ENCODE data around the gene DHX9.
"Not testable (repeated sequence)": the region's sequence is repeated elsewhere in the genome, so short reads cannot be mapped to it uniquely, and the experiment has no call there.

DHX9 gene

GRCh38 chr1:182897696-182898095, 58.5 kb downstream of the DHX9 start:
- no peak for DNase-seq

- not testable (repeated sequence) for DNase-seq
Observed at GRCh38 chr1:182901946-182902345, 62.8 kb downstream of the DHX9 start.

- DNase-seq = no peak
Observed at GRCh38 chr1:182905321-182905720, 66.2 kb downstream of the DHX9 start.

- DNase-seq = no peak
Observed at GRCh38 chr1:182909578-182909977, 70.4 kb downstream of the DHX9 start.

- DNase-seq = no peak
Observed at GRCh38 chr1:182910143-182910542, 71.0 kb downstream of the DHX9 start.

GRCh38 chr1:182913401-182913800, 74.3 kb downstream of the DHX9 start:
- no peak for DNase-seq

GRCh38 chr1:182917378-182917777, 78.2 kb downstream of the DHX9 start:
- DNase-seq = no peak

GRCh38 chr1:182925661-182926060, 86.5 kb downstream of the DHX9 start:
- DNase-seq = no peak

- no peak for DNase-seq
Observed at GRCh38 chr1:182927693-182928433, 88.7 kb downstream of the DHX9 start.

GRCh38 chr1:182930985-182931384, 91.8 kb downstream of the DHX9 start:
- no peak for DNase-seq

- no peak for DNase-seq
Observed at GRCh38 chr1:182935716-182936115, 96.6 kb downstream of the DHX9 start.
